ENCODE measurements around the gene MYO1A.
"Not testable (repeated sequence)": the region's sequence is repeated elsewhere in the genome, so short reads cannot be mapped to it uniquely, and the experiment has no call there.

The MYO1A gene

DNA sequence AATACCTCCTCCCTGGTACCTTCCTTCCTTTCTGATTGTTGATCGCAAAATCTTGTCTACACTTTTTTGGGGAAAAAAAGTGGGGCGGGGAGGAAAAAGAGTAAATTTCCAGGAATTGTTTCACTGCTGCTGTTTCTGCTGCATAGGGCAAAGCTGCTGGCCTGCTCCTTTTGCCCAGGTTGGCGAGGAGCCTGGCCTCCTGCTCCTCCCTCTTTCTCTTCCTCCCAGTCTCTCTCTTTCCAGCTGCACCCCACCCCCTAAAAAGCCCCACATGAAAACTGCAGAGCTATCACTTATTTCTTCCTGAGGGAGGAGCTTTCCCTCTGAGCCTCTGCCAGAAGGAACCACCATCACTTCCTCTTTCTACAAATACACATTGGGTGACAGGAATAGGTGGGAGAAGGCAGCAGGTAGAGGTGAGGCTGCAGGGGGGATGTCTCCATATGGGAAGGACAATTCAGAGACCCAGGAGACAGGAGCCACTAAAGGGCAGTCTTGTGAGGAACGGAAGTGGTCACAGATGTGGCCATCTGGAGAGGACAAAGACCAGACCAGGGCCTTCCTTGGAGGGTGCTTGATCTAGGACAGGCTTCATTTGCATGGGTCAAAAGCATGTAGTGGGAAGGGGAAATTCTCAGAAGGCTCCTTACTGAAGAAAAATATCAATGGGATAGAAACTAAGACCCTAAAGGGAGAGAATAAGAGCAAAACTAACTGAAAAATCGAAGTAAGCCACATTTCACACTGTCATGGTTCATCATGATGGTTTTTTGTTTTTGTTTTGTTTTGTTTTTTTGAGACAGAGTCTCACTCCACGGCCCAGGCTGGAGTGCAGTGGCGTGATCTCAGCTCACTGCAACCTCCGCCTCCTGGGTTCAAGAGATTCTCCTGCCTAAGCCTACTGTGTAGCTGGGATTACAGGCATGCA is 58.3 kb downstream of the MYO1A start:
- DNase-seq = no peak

DNA sequence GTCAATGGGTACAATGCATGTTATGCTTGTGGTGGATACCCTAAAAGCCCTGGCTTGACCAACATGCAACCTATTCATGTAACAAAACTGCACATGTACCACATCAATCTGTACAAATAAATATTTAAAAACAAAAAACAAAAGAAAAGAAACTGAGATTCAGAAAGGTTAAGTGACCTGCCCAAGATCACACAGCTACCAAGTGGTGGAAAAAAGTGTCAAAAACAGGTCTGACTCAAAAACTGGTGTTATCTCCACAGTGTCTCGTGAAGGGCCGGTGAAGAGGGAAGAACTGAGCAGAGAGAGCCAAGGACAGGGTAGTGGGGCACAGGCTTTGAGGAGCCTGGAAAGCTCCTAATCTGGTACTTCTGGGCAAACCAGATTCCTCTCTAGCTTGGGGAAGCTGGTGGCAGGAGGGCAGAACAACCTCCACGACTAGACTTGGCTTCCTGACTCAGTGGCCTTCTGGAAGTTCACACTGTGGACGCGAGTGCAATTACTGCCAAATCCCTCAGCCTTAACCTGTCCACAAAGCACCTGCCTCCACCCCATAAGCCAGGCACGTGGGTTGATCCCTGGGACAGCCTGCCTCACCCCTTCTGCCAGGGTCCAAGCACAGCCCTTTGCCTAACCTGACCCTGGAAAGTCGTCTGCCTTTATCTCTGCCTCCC is 59.1 kb downstream of the MYO1A start:
- DNase-seq = no peak

DNA sequence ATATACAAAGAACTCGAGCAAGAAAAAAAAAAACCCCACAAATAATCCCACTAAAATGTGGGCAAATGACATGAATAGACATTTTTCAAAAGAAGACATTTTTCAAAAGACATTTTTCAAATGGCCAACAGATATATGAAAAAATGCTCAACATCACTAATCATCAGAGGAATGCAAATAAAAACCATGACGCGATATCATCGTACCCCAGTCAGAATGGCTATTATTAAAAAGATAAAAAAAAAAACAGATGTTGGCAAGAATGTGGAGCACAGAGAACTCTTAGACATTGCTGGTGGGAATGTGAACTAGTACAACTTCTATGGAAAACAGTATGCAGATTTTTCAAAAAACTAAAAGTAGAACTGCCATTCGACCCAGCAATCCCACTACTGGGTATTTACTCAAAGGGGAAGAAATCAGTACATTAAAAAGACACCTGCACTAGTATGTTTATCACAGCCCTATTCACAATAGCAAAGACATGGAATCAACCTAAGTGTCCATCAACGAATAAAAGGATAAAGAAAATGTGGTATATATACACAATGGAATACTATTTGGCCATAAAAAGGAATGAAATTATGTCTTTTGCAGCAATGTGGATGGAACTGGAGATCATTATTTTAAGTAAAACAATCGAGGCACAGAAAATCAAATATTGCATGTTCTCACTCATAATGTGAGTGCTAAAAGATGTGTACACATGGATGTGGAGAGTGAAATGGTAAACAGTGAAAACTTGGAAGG is 59.9 kb downstream of the MYO1A start:
- DNase-seq = no peak

DNA sequence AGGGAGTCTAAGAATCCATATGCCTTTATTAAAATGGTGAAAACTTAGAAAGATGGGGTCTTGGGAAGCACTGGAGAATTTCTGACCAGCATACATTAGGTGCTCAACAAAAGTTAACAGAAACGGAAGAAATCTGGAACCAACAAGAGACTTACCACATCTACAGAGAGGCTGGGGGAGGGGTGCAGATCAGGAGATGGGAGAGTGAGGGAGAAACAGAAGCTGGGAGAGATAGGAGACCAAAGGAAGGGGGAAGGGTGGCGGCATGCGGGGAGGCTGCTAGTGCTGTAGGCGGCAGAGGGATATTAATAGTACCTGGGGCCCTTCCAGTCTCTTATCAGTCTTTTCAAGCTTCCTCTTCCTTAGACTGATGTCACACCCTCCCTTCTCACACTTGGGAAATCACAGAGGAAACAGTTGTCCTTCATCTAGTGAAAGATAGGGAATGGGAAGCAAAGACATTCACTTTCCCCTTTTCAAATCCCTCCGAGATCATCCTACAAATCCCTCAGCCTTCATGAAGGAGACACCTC is 61.7 kb downstream of the MYO1A start:
- no peak for DNase-seq

DNA sequence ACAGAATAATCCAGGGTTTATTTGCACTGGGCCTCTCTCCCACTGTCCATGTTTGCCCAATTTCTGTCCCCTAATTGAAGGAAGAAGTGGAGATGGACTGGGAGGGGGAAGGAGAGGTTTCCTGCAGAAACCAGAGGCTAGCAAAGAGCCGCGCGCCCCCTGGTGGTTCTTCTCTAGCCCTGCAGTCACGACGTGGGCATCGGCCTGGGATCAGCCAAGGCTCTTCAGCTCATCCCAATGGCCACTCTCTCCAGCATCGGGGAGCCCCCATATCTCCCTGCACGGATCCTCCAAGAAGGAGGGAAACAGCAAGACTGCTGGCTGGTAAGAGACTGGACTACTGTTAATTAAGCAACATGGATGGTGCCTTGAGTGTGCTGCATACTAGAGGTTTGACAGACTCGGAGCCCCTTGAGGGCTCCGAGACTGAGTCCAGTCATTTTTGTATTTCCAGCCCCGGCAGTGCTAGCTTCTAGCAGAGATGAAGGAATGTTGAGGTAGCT is 62.3 kb downstream of the MYO1A start:
- DNase-seq = peak; percentile 74

DNA sequence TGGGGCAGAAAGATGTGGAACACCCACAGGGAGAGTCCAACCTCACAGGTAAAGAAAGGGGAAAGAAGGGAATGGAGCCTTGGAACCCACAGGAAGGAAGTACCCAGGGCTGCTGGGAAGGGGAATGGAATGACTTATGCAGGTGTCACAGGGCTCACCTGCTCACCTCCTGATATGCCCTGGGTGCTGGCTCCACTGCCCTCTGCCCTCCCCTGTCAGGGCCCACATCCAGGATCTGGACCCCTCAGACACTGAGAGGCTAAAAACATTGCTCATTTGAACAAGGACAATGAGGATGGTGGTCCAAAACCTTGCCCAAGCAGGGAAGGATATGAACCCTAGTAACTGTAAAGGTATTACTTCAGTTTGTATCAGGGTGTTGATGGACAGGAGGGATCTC is 62.9 kb downstream of the MYO1A start:
- no peak for DNase-seq

DNA sequence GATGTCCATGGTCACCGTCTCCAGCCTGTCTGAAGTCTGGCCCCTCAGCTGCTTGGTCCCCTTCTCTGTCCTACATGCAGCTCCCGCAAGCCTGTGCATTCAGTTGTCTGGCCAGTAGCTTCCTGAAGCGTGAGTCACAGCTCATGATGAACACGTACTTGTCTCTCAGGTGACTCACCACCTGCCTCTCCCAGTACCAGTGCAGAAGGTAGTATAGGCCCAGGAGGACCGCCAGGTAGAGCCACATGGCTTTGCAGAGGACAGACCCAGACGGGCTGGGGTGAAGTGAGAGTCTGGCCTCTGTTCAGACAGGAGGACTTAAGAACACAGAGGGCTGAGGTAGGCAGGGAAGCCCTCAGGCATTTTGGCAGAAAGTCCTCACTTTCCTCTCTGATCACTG is 64.2 kb downstream of the MYO1A start:
- not testable (repeated sequence) for DNase-seq

DNA sequence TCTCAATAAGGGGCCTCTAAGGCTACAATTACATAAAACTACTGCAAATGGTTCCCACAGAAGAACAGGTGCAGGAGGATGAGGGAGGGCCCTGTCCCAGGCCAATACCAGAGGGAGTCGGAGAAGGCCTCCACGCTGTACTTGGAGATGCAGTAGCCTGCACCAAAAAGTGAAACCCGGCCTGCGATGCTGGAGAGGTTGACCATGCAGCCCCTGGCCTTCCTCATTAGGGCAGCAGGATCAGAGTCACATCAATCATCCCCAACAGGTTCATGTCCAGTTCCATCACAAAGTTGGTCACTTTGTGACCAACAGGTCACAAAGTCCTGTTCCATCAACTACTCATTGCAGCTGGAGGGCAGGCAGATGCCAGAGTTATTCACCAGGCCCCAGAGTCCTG is 66.5 kb downstream of the MYO1A start:
- no peak for DNase-seq

DNA sequence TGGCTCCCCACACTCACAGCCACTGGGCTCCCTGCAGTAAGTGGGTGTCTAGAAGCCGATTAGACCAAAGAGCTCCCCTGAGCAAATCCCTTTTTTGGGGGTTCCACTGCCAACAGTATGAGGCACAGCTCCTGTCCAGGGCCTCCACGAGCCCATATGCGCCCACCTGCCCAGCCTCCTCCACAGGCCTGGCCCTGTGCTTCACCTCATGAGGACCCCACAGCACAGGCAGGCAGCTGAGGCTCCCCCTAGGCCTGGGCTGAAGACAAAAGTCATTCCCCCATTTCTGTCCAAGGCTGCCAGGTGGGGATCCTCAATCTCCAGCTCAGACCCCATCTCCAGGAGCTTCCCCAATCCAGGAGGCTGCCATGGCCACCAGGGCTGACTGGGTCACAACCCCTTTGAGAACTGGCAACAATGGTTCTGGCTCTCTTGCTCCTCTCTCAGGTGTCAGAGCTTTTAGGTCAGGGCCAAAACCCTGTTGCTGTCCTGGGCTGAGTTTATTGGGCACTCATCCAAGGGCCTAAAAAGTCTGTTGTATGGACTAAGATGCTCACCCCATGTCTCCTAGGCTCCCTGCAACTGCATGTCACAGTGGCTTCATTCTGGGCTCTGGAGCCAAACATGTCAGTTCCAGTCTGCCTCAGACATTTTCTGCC is 67.2 kb downstream of the MYO1A start:
- DNase-seq = not testable (repeated sequence)

DNA sequence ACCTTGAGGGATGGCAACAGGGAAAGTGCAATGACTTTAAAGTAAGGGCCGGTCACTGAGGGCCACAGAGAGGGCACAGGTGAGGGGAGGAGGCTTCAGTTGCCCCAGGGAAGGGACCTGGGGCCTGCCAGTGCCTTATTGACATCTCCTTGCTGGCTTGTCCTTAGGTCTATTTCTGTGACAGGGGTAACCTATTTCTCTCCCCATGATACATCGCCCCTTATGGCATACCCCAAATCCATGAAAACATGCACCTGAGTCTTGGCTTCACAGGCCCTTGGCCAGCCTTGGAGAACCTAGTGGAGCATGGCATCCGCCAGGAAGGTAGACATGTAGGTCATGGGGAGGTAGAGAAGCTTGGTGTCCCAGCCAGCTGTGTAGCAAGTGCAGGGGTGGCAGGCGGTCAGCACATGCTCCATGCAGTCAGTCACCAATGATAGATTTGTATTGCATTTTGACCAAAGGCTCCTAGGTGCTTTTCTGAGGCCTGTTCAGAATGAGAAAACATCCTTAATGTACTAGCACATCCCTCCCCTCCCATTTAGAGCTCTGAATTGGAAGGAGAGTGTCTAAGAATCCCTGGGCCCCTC is 68.9 kb downstream of the MYO1A start:
- no peak for DNase-seq

DNA sequence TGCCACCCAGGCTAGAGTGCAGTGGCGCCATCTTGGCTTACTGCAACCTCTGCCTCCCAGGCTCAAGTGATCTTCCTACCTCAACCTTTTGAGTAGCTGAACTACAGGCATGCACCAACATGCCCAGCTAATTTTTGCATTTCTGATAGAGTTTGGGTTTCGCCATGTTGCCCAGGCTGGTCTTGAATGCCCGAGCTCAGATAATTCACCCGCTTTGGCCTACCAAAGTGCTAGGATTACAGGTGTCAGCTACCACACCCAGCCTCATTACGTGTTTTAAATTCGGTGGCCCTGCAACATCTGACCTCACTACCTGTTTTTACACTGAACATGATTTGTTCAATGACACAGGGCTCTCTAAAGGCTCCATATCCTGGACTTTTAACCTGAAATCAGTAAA is 69.7 kb downstream of the MYO1A start:
- no peak for DNase-seq

DNA sequence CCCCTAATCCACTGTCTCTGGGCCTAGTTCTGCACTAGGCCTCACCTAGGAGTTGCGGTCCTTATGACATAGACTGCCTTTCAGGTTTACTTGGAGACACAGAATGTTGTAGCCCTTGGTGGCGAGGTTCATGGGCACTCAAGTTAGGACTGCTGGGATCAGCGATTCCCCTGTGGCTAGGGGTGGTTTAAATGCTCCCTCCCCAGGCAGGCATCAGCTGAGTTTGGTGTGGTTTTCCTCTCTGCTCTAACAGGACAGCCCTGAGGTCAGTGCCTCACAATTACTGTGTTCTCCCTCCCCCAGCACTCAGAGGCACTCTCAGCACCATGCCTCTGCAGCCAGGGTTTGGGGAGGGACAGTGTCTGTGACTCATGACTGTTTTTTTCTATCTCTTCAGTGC is 70.3 kb downstream of the MYO1A start:
- no peak for DNase-seq

Data from activated CD4-positive, alpha-beta T cell treated with anti-CD3 and anti-CD28 coated beads, Interleukin-2, Interleukin-6, amounts not matched to agents 100 ng/mL and 50 ng/mL, durations not matched to agents 16 hours and 8 hours (primary cell).